ENCODE data around the gene CEMIP2. TPM values are rescaled to one million over a fixed set of nuclear protein-coding genes. Genes with fewer than 3 reads are reported as not detected.

CEMIP2 gene
- polyA plus RNA-seq (2012; rRNA removed) = 39.8 and 46.0 TPM in 2 replicates
- polyA plus RNA-seq (2012; cell fraction: cytosol; rRNA removed) = 28.2 and 31.0 TPM in 2 replicates
- 48.4 and 56.5 TPM in 2 replicates for polyA plus RNA-seq (2012; cell fraction: nucleus; rRNA removed)

DNA sequence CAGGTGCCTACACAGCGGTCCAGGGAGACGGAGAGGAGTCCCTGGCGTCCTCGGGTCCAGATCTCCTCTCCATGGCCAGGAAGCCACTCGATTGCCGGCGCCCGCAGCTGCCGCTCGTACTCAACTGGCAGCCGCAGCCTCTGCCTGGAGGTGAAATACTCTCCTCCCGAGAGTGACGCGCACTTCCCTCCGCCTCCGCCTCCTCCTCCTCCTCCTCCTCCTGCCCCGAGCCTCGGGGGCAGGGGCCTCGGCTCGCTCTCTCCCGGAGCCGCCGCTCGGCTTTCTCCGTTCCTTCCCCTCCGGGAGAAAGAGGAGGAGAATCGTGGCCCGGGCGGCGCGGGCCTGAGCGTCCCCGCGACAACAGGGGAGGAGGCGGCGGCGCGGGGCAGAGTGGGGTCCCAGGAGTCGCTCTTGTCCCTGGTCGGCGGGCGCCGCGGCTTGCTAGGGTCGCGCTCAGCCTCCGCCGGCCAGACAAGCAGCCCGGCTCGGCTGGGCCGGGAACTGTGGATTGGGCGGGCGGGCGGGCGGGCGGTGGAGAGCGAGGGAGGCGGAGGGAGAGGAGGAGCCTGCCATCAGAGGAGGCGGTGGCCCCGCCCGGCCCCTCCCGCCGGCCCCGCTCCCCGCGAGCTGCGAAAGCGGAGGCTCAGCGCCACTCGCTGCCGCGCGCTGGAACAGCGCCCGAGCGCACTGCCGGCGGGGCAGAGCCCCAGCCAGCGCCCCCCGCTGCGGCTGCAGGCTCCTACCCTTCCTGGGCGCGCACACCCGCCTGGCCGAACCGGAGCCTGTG, at the start of gene CEMIP2:
Gene CEMIP2, minus strand, starts transcription at position 126 of the 787 bp plus-strand sequence. CDS start 18,140 bp downstream, outside the sequence.
- TF ChIP-seq EZH2phosphoT487 (IDR thresholded peaks at IDR 0.05; ENCODE audit: borderline replicate concordance, low read depth) (no peak), RXRA (IDR thresholded peaks at IDR 0.05; ENCODE audit: borderline replicate concordance, low read depth) (no peak), MEF2A (IDR thresholded peaks at IDR 0.05; ENCODE audit: borderline replicate concordance, low read depth) (no peak), RCOR1 (IDR thresholded peaks at IDR 0.05; ENCODE audit: low read length) (no peak), FOXM1 (IDR thresholded peaks at IDR 0.05; ENCODE audit: low read depth) (no peak), SIN3A (IDR thresholded peaks at IDR 0.05; ENCODE audit: borderline replicate concordance, low read depth, low read length) (no peak), EP300 (IDR thresholded peaks at IDR 0.05; ENCODE audit: borderline replicate concordance in 1 of 2, low read depth in 1 of 2, low read length in 1 of 2) (no peak), CHD2 (IDR thresholded peaks at IDR 0.05; ENCODE audit: low read length, partially characterized antibody) (no peak), ZBTB33 (IDR thresholded peaks at IDR 0.05; ENCODE audit: borderline replicate concordance, low read depth) (no peak), NFIC (IDR thresholded peaks at IDR 0.05; ENCODE audit: borderline replicate concordance) (no peak), RAD21 (IDR thresholded peaks at IDR 0.05; ENCODE audit: low read length) (peak; percentile 52), NRF1 (IDR thresholded peaks at IDR 0.05; ENCODE audit: low read depth, low read length) (no peak), TAF1 (IDR thresholded peaks at IDR 0.05; ENCODE audit: borderline replicate concordance, low read depth, low read length) (peak; percentile 83), FOXJ3 (CRISPR knock-in tag; IDR thresholded peaks at IDR 0.05) (no peak), SMC3 (IDR thresholded peaks at IDR 0.05; ENCODE audit: low read depth, low read length) (peak; percentile 31; the same call in 1 of the 2 replicates), GATA2 (CRISPR knock-in tag; IDR thresholded peaks at IDR 0.05) (no peak), TCF12 (IDR thresholded peaks at IDR 0.05) (no peak), MXI1 (IDR thresholded peaks at IDR 0.05; ENCODE audit: low read depth, low read length) (no peak), ELF1 (IDR thresholded peaks at IDR 0.05) (no peak), JUND (IDR thresholded peaks at IDR 0.05) (no peak), POLR2AphosphoS5 (IDR thresholded peaks at IDR 0.05; ENCODE audit: low read depth, low read length) (peak; percentile 81), GABPA (IDR thresholded peaks at IDR 0.05; ENCODE audit: low read depth) (no peak)
- TF ChIP-seq, protein P1, sequence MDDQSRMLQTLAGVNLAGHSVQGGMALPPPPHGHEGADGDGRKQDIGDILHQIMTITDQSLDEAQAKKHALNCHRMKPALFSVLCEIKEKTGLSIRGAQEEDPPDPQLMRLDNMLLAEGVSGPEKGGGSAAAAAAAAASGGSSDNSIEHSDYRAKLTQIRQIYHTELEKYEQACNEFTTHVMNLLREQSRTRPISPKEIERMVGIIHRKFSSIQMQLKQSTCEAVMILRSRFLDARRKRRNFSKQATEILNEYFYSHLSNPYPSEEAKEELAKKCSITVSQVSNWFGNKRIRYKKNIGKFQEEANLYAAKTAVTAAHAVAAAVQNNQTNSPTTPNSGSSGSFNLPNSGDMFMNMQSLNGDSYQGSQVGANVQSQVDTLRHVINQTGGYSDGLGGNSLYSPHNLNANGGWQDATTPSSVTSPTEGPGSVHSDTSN (IDR thresholded peaks at IDR 0.05) = peak; percentile 29; the same call in 1 of the 2 replicates
- TF ChIP-seq, protein P2, sequence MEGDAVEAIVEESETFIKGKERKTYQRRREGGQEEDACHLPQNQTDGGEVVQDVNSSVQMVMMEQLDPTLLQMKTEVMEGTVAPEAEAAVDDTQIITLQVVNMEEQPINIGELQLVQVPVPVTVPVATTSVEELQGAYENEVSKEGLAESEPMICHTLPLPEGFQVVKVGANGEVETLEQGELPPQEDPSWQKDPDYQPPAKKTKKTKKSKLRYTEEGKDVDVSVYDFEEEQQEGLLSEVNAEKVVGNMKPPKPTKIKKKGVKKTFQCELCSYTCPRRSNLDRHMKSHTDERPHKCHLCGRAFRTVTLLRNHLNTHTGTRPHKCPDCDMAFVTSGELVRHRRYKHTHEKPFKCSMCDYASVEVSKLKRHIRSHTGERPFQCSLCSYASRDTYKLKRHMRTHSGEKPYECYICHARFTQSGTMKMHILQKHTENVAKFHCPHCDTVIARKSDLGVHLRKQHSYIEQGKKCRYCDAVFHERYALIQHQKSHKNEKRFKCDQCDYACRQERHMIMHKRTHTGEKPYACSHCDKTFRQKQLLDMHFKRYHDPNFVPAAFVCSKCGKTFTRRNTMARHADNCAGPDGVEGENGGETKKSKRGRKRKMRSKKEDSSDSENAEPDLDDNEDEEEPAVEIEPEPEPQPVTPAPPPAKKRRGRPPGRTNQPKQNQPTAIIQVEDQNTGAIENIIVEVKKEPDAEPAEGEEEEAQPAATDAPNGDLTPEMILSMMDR (IDR thresholded peaks at IDR 0.05) = peak; percentile 49
- Histone ChIP-seq H3K27me3 (ENCODE audit: insufficient read depth) (no peaks in the 10 kb centered on the region; the same call in 1 of the 2 replicates), H3K27ac (ENCODE audit: low read depth in 2 of 2, low read length in 1 of 2) (peak within 1 kb of the TSS; percentile 81; a peak in 3 of 4 replicates), H3K4me1 (ENCODE audit: control insufficient read depth in 1 of 2, insufficient read depth in 2 of 2, low read depth in 1 of 2, low read length in 1 of 2) (peaks cover 8 to 24% of the 10 kb centered on the region in 2 experiments), H3K4me3 (ENCODE audit: low read depth in 2 of 2, low read length in 1 of 2) (peak within 1 kb of the TSS; percentile 66 to 84), H3F3A (replicated peaks; ENCODE audit: insufficient read depth) (peaks cover 10% of the 10 kb centered on the region), H2AFZ (ENCODE audit: low read depth) (peak within 1 kb of the TSS; percentile 74), H3K4me2 (peak within 1 kb of the TSS; percentile 99), H3K9me2 (no peaks in the 10 kb centered on the region), H4K20me1 (ENCODE audit: insufficient read depth) (no peaks in the 10 kb centered on the region), H3K9me3 (no peaks in the 10 kb centered on the region), H3K36me3 (replicated peaks in 1 of 2; ENCODE audit: control insufficient read depth in 1 of 2, insufficient read depth in 2 of 2, low read length in 1 of 2) (no peaks in the 10 kb centered on the region), H3K9ac (peak within 1 kb of the TSS; percentile 81), H3K79me2 (ENCODE audit: insufficient read depth) (peaks cover 41% of the 10 kb centered on the region)
- ChIA-PET CTCF (interaction anchor here (0.6 to 1.7 kb wide), 4 partner anchors 84 to 484 kb away, joined by 3 to 6 read pairs (median 3); no protein-coding TSS in a partner anchor), POLR2A (no interaction called here)
- DNase-seq = peak; percentile 91
- 0% methylated on average over 7 of the region's 86 CpGs for WGBS (ENCODE audit: low lambda C conversion rate)
